Endothelial cell (in vitro differentiated cells): ENCODE results near the gene CNFN. TPM values are rescaled to one million over a fixed set of nuclear protein-coding genes. Genes with fewer than 3 reads are reported as not detected.

Source experiments
- DNase-seq: peaks from one replicate; pipeline ENCODE4 v3.0.0; 2021; ENCODE audit warnings: low spot score
- H3K27ac Mint-ChIP-seq: one replicate; pipeline ENCODE4 v1.8.0; 2021; ENCODE audit warnings: mixed read lengths, inconsistent platforms; ENCODE audit not compliant: unreplicated experiment
- H3K27me3 Mint-ChIP-seq: one replicate; pipeline ENCODE4 v1.8.0; 2021; ENCODE audit warnings: mild to moderate bottlenecking, moderate library complexity, mixed read lengths, inconsistent platforms; ENCODE audit not compliant: unreplicated experiment
- H3K36me3 Mint-ChIP-seq: one replicate; pipeline ENCODE4 v1.8.0; 2021; ENCODE audit warnings: mild to moderate bottlenecking, low read depth, mixed read lengths, inconsistent platforms; ENCODE audit not compliant: unreplicated experiment
- H3K4me1 Mint-ChIP-seq: one replicate; pipeline ENCODE4 v1.8.0; 2021; ENCODE audit warnings: mild to moderate bottlenecking, mixed read lengths, inconsistent platforms; ENCODE audit not compliant: unreplicated experiment
- H3K4me3 Mint-ChIP-seq: one replicate; pipeline ENCODE4 v1.8.0; 2021; ENCODE audit warnings: mild to moderate bottlenecking, mixed read lengths, inconsistent platforms; ENCODE audit not compliant: unreplicated experiment
- H3K9me3 Mint-ChIP-seq: one replicate; pipeline ENCODE4 v1.8.0; 2021; ENCODE audit warnings: mixed read lengths, inconsistent platforms; ENCODE audit not compliant: unreplicated experiment
- total RNA-seq: library from RNA; stranded (reverse); fragmentation: NEBNext Ultra II Directional; extraction: Animal tissue kit (Norgen Biotek cat#: 25700); gene quantifications from one replicate; pipeline ENCODE4 v1.2.1, GENCODE V29; 2021; ENCODE audit not compliant: unreplicated experiment
- TF ChIP-seq, protein P1 (sequence below): fragments of 200-600 bp; sonication (generic); IDR thresholded peaks from one replicate; pipeline ENCODE4 v1.5.0; 2021; ENCODE audit warnings: antibody characterized with exemption; ENCODE audit not compliant: unreplicated experiment

The CNFN gene
- total RNA-seq, 1 donor from 2014 or later: 4.1 TPM

- no peaks in the 10 kb centered on the region for H3K9me3 Mint-ChIP-seq
- H3K27ac Mint-ChIP-seq: no peak overlapping the region
- H3K4me1 Mint-ChIP-seq: peaks cover 3% of the 10 kb centered on the region
- no peak overlapping the region for H3K4me3 Mint-ChIP-seq
- DNase-seq: no peak
- peaks cover 9% of the 10 kb centered on the region for H3K27me3 Mint-ChIP-seq
- H3K36me3 Mint-ChIP-seq: peaks cover 3% of the 10 kb centered on the region
- TF ChIP-seq, protein P1, sequence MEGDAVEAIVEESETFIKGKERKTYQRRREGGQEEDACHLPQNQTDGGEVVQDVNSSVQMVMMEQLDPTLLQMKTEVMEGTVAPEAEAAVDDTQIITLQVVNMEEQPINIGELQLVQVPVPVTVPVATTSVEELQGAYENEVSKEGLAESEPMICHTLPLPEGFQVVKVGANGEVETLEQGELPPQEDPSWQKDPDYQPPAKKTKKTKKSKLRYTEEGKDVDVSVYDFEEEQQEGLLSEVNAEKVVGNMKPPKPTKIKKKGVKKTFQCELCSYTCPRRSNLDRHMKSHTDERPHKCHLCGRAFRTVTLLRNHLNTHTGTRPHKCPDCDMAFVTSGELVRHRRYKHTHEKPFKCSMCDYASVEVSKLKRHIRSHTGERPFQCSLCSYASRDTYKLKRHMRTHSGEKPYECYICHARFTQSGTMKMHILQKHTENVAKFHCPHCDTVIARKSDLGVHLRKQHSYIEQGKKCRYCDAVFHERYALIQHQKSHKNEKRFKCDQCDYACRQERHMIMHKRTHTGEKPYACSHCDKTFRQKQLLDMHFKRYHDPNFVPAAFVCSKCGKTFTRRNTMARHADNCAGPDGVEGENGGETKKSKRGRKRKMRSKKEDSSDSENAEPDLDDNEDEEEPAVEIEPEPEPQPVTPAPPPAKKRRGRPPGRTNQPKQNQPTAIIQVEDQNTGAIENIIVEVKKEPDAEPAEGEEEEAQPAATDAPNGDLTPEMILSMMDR: no peak
These were observed 1.1 kb downstream of the CNFN start for GRCh38 chr19:42388851-42389489.

- H3K27ac Mint-ChIP-seq: peak overlapping the region; percentile 67
- H3K9me3 Mint-ChIP-seq: no peaks in the 10 kb centered on the region
- H3K4me1 Mint-ChIP-seq: peaks cover 3% of the 10 kb centered on the region
- DNase-seq: peak; percentile 80
- TF ChIP-seq, protein P1: peak; percentile 54
- peak overlapping the region; percentile 85 for H3K4me3 Mint-ChIP-seq
- peaks cover 3% of the 10 kb centered on the region for H3K36me3 Mint-ChIP-seq
- H3K27me3 Mint-ChIP-seq: peaks cover 7% of the 10 kb centered on the region
These were observed 3.0 kb downstream of the CNFN start for GRCh38 chr19:42386974-42387707.

DNA sequence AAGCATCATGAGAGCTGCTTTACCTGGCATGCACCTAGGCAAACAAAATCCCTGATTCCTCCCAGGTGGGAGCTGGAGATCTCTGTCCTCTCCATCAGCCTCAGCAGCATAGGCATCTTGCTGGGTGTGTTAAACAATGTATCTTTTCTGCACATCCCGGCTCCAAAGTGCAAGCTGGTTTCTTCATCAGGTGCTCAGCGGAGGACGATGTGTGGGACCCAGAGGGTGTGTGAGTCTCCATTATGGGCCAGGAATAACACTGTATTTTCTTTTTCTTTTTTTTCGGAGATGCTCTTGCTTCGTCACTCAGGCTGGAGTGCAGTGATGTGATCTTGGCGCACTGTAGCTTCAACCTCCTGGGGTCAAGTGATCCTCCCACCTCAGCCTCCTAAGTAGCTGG lies 9.9 kb downstream of the CNFN start:
- TF ChIP-seq, protein P1: no peak
- Mint-ChIP-seq H3K4me1 (peaks cover 2% of the 10 kb centered on the region), H3K27me3 (peaks cover 5% of the 10 kb centered on the region), H3K4me3 (no peak overlapping the region), H3K9me3 (no peaks in the 10 kb centered on the region), H3K27ac (no peak overlapping the region), H3K36me3 (peaks cover 12% of the 10 kb centered on the region)
- DNase-seq: no peak

DNA sequence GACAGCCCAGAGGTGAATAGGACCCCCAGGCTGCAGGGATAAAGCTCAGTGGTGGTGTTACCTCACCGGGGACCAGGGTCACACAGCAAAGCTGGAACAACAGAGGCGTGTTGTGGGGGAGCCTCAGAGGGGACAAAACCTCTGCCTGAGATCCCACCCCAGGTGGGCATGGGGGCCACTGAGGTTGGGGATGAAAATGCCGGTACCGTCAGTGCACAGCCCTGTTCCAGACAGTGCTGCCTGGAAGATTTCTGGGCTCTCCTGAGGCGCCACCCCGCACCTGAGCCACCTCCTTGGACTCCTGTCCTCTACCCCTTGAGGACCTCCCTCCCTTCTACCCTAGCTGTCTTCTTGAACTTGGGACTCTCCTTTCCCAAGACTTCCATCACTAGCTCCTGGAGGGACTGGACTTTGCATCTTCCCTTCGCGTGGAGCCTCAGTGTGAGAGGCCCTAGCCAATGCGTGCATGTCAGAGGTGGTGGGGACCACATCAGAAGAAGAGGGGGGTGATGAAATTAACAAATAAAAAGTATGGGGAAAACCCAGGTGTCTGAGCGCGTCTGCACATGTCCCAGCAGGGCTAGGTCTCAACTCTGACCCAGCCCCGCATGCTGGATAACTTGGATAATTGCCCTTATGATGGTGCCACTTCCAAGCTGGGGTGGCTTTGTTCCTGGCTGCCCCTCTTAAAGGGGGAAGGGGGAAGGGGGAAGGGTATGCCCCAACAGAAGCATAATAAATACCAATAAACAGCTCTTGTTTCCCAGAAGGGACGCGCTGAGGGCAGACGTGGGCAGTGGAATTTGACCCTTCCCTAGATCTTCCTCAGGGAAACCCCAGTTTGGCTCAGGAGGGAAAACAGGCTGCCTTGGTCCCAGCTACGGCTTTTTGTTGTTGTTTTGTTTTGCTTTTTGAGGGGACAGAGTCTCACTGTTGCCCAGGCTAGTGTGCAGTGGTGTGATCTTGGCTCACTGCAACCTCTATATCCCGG lies 11.6 kb downstream of the CNFN start:
- peaks cover 11% of the 10 kb centered on the region for H3K27me3 Mint-ChIP-seq
- H3K4me3 Mint-ChIP-seq: no peak overlapping the region
- peaks cover 2% of the 10 kb centered on the region for H3K4me1 Mint-ChIP-seq
- no peak for DNase-seq
- TF ChIP-seq, protein P1: no peak
- H3K27ac Mint-ChIP-seq: peak overlapping the region; percentile 28
- H3K36me3 Mint-ChIP-seq: peaks cover 21% of the 10 kb centered on the region
- no peaks in the 10 kb centered on the region for H3K9me3 Mint-ChIP-seq
